NCI-H524 treated with DMSO at 0.1 percent for 48 hours (cell line): ENCODE results near the gene ARHGEF37.

ENCODE experiments used
- DNase-seq: peaks from one replicate; lab custom pipeline; 2025; lab: John Stamatoyannopoulos, UW

Gene ARHGEF37

DNA sequence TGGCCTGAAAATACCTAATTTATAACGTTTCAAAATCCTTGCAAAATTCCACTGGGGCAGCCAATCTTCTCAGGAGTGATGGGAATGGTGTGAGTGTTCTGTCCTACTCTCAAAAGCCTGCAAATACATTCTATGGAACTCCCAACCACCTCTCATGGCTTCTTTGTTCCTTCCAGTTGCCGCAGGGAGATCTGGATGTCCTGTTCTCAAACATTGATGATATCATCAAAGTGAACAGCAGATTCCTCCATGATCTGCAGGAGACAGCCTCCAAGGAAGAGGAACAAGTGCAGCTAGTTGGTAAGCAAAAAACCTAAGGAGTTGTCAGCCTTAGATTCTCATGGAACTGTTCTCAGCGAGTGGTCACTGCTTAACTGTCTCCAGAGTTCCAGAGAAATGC, 19.6 kb downstream of the ARHGEF37 start:
- no peak for DNase-seq

DNA sequence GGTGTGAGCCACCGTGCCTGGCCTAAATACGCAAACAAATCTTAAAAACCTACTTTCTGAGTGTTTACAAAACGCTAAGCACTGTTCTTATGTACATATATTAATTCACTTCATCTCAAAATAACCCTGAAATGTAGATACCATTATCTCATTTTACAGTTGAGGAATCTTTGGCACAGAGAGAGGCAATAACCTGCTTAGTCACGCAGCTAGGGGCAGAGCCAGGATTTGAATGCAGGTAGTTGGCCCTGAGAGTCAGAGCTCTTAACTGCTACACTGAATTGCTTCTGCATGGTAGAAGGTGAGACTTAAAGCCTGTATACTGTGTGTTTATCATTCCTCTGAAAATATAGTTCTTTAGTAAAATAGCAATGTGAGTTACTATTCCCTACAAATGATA, 21.9 kb downstream of the ARHGEF37 start:
- DNase-seq, result no peak

DNA sequence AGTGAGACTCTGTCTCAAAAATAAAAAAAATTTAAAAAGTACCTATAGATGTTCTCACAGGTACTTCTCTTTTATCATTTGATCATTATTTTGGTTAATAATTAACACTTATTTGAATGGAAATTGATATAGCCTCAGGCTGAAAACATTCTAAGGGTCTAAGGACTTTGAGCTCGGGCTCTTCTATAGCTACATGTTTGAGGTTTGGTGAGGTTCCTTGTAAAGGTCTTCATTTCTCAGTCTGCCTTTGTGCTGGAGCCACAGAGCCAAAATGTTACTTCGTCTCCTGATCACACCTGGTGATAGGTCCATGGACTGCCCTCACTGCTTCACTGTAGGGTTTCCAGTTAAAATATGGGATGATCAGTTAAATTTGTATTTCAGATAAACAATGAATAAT, 22.6 kb downstream of the ARHGEF37 start:
- DNase-seq, result no peak

DNA sequence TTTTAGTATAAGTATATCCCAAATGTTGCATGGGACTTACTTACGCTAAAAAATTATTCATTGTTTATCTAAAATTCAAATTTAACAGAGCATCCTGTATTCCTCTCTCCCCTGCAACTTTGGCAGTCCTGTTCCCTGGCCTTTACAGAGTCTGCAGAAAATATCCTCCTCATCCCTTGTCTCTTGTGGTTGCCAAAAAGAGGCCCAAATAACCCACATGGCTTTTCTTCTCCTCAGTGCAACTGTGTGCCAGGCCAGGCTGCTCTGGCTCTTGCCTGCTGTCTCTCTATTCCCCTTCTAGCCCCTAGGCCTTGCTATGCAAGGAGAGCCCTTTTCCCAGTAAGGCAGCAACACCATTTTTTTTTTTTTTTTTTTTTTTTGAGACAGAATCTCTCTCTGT, 23.0 kb downstream of the ARHGEF37 start:
- no peak for DNase-seq

DNA sequence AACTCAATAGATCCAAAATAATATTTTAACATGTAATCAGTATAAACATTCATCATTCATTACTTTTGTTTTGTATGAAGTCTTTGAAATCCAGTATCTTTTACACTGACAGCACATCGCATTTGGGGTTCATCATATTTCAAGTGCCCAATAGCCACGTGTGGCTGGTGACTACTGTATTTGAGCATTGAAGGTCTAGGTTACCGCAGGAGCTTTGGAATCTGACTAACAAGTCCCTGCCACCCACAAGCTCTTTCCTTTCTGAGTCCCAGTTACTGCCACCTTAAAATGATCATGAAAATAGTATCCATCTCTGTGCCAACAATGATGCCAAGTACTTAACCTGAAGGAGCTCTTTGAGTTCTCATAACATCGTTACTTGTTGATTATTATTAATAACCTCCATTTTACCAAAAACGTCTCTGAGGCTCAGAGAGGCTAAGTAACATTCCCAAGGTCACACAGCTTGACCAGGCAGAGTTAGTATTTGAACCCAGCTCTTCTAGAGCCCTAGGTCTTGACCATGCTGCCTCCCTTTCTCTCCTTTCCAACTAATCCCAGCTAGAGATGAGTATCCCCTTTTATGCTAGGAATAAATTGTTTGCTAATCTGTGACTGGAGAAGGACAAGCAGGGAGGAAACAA, 24.2 kb downstream of the ARHGEF37 start:
- DNase-seq, result no peak

DNA sequence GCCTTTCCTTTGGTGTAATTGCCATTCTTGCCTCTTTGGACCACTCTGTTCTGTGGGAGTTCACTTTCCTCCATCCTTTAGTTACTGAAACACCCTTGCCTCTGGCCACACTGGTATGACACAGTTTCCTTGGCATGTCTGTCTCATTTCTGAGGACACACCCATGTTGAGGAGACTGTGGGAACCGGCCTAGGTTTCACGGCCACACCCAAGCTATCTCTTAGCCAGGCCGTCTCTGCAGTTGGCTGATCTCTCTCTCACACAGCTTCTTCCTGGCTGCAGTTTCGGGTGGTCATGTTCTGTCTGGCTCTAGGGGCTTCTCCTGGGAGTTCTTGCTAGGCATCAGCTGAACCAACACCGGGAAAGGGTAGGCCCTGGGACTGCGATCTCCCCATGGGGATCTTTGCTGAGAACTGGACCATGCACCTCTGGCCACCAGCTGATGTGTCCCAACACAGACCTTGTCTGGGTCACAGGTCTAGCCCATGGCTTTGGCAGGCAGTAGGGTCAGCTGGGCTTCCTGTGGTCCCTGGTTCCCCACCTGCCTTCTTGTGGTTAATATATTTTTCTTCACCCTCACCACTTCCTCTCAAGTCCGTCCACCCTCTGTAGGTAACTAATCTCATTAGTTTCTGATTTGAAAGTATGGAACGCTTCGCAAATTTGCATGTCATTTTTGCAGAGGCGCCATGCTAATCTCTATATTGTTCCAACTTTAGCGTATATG, 24.9 kb downstream of the ARHGEF37 start:
- DNase-seq, result no peak

DNA sequence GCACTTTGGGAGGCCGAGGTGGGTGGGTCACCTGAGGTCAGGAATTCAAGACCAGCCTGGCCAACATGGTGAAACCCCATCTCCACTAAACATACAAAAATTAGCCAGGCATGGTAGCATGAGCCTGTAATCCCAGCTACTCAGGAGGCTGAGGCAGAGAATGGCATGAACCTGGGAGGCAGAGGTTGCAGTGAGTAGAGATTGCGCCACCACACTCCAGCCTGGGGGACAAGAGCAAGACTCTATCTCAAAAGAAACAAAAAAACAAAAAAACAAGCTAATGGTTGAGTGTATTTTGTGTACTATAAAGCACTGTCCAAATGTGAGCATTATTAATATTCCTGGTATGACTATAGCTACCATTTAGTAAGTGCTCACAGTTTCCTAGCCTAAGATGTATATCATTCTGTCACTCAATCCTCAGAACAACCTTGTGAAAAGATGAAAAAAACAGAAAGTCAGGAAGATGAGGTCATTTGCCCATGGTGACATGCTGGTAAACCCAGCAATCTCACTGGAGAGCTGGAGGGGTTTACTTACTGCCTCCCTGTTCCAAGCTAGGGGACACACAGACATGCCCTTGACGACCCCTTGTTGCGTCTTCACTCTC, 27.7 kb downstream of the ARHGEF37 start:
- no peak for DNase-seq

DNA sequence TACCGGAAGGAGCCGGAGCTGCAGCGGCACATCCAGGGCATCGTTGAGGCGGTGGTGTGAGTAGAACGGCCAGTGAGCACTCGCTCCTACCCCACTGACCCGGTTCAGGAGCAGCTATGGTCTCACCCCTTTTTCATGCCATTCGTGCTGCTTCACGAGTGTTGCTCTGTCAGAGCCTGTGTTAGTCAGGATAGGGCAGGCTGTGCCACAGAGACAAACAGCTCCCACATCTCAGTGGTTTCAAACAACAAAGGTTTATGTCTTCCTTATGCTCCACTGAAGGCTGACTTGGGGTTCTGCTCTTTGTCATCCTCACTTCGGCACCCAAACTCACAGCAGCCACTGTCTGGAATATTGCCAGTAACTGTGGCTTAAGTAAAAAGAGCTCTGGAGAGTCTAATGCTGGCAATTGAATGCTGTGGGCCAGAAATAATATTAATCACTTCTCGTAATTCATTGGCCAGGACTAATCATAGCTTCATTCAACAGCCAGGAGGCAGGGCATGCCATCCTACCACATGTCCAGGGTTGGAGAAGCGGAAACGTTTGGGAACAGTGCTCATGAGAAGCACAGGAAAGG, 28.4 kb downstream of the ARHGEF37 start:
- no peak for DNase-seq

DNA sequence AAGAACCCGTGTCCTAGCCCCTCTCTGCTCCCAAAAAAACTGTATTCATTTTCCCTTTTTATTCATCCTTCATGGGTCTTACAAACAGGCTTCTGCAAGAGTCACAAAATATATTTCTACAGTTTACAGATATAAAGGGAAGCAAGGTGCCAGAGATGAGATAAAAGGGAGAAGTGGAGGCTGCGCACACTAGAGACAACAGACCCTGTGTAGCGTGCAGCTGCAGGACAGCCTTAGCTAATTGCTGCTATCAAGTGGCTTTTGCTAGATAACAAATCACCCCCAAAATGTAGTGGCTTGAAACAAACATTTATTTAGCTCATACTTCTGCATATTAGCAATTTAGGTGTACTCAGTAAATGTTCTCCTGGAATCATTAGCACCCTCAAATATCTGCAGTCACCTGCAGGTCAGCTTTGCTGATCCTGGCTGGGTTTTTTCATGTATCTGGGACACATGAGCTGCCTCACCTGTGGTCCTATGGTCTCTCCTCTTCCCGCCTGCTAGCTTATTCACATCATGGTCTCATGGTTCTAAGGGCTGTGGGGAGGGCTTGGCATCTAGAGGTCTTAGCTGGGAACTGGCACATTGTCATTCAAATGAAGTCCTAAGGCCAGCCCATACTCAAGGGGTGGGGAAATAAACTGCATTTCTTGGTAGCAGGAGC, 29.4 kb downstream of the ARHGEF37 start:
- DNase-seq, result no peak

DNA sequence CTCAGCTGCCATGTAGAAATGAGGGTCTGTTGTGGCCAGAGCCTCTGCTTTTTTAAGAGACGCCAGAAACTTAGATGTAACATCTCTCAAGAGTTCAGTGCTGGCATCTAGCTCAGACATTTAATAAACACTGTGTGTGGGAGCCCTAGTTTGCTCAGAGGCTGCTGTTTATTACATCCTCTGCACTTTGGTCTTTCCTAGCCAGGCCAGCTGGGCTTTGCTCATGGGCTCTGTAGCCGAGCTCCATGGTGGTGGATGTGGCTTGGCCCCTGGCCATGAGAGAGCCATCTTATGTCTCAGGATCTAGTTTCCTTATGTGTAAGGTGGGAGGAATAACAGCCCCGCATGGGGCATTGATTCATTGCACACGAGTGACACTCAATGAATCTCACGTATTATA, 30.0 kb downstream of the ARHGEF37 start:
- DNase-seq, result no peak

DNA sequence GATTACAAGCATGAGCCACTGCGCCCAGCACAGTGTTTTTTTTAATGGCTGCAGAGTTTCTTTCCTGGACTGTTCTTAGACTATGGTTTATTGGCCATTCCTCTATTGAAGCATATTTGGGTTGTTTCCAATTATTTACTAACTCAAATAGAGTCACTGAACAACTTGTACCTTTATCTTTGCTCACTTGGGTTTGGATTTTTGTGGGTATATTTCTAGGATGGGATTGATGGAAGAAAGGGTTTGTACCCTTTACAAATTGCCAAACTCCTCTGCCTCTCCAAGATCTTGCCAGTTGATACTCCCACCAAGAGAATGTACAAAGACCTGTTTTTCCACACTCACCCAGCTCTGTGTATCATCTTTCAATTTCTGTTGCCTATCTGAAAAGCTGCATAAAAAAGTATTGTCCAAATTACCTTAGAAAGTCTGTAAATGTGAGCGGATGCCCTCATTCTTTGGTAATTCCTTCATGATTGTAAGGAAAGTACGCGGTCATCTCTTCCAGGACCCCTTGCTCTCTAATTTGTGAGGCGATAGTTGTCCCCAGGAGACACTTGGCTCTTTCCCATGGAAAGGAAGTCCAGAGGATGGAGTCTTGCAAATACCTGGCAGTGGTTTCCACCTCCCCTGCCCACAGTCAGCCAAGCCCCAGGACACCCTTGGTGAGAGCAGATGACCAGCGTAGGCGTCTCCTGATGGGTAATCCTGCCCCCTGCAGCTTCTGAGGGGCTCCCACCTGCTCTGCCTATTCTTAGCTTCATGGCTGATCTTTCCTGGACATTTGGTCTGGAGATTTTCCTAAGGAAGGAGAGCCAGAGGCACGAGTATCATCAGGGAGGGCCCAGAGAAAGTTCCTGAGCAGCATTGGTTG, 33.0 kb downstream of the ARHGEF37 start:
- no peak for DNase-seq

DNA sequence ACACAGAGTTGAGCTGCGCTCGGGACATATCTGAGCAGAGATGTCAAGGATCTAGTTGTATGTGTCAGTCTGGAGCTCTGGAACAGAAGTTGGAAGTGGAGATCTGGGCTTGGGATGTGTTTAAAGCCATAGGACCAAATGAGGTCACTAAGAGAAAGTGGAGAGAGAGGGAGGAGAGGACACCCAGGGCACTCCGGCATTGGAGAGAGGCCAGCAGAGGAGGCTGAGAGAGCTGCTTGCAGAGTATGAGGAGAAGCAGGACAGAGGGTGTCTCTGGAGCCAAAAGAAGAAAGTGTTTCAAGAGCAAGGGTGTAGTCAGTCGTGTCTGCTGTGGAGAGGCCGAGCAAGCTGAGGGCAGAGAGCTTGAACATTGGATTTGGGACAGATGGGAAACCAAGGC, 34.7 kb downstream of the ARHGEF37 start:
- DNase-seq, result no peak

DNA sequence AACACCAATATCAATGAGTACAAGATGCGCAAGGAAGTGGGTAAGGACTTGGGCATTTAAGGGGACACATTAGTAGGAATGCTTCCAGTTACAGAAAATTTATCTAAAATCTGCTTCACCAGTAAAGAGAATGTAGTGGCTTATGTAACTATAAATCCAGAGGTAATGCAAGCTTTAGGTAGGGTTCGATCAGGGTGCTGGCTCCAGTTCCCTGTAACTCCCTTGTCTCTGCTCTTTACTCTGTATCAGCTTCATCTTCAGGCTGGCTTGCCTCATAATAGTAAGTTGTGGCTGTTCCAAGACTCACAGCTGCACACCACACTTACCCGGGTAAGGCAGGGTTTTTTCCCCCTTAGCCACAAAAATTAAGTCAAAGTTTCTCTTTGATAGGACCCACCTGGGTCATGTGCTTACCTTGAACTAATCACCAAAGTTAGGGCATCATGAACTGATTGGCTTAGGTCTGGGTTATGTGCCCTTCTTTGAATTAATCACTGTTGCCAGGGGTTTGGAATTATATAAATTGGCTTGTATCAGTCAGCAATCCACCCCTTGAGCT, 35.5 kb downstream of the ARHGEF37 start:
- DNase-seq, result no peak

DNA sequence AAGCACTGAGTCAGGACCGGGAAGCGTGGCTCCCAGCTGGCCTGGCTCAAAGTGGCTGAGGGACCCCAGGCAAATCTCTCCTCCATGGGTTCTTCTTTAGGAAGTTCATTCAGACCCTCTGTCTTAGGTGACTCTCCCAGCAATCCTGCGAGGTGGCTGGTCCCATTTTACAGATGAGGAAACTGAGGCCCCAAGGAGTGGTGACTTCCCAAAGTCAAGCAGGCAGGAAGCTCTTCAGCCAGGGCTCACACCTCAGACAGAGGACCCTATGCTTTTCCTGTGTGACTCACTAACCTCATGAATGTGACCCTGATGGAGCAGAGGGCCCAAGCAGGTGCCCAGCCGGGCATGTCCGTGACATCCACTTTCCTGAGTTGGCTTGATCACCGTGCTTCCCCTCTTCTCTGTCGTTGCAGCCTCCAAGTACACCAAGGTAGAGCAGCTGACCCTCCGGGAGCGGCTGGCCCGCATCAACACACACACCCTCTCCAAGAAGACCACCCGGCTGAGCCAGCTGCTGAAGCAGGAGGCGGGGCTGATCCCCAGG, 36.5 kb downstream of the ARHGEF37 start:
- no peak for DNase-seq

DNA sequence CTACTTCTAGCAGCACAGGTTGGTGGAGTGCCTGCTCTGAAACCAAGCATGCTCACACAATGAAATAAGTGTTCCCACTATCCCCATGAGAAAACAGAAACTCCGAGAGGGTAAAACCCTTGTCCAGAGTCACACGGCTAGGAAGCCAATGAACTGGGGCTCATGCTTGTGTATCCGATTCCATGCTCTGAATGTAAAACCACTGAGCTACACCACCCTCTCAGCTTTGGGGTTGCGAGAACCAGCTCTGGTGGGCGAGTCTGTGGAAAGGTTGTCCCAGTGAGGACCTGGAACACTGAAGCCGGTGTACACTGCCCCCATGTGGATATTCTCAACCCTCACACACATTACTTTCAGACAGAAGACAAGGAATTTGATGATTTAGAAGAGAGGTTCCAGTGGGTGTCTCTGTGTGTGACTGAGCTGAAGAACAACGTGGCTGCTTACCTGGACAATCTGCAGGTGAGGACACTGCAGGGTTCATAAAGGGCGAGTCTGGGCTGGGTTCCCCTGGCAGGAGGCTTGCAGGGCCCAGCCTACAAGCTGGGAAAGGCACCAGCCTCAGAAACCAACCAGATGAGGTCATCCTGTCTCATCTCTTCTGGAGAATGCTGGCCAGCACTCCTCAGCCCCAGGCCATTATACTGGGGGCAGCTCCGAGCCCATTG, 37.4 kb downstream of the ARHGEF37 start:
- DNase-seq, result no peak

DNA sequence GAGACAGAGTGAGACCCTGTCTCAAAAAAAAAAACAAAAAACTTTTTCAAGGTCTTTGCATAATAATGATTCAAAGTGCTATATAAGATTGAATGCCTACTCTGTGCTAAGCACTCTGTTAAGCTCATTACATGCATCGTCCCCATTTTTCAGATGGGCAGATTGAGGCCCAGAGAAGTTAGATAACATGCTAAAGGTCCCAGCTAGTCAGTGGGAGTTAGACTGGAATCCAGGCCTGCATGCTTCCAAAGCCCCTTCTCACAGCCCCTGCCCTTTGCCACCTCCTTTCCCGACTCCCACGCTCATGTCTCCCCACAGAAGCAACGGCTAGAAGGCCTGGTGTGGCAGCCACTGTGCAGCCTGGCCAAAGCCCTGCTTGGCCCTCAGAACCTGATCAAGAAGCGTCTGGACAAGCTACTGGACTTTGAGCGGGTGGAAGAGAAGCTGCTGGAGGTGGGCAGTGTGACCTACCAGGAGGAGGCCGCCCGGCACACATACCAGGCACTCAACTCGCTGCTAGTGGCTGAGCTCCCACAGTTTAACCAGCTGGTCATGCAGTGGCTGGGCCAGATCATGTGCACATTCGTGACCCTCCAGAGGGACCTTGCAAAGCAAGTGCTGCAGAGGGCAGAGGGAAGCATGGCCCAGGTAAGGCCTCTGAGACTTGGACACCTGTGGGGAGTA, 40.3 kb downstream of the ARHGEF37 start:
- no peak for DNase-seq

DNA sequence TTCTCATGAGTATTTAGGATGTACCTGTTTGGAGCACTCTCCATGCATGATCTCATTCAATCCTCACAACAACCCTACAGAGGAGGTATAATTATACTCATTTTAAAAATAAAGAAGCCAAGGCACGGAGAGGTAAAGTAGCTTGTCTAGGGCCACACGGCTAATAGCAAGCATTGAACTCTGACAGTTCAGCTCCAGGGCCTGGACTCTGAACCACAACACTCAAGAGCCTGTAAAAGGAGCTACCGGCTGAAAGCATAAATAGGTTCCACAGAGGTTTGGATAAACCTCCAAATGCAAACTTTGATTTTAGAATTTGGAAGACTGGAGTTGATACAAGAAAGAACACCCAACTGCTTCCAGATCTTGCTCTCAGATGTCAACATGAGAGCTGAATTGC, 41.2 kb downstream of the ARHGEF37 start:
- no peak for DNase-seq

DNA sequence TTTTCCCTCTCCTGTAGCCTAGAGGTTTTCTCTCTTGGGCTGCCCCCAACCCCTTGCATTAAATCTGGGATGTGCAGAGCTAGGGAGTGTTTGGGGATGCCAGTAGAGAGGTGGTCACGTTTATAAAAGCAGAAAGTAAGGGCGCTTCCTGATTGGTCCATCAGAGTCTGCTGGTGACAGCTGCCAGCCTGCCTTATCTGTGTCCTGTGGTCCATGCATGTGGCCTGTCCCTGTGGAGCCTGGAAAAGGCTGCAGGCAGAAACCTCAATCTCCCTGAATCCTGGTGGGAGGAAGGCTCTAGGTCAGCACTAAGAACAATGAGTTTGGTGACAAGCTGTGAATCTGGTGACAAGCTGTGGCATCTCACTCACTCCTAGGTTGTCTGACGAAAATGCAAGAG, 42.2 kb downstream of the ARHGEF37 start:
- DNase-seq, result no peak

DNA sequence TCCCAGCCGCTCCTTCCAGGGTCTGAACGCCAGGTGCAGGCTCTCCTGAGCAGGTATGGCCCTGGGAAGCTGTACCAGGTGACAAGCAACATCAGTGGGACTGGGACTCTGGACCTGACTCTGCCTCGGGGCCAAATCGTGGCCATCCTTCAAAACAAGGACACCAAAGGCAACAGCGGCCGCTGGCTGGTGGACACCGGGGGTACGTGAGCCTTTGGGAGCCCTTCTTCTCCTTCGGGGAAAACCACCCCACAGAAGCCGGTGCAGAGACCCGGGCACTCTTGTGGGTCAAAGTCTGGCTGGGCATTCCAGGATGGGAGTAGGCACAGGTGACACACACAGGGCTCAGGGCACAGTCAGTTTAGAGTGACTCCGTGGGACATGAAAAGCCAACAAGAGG, 45.8 kb downstream of the ARHGEF37 start:
- no peak for DNase-seq

DNA sequence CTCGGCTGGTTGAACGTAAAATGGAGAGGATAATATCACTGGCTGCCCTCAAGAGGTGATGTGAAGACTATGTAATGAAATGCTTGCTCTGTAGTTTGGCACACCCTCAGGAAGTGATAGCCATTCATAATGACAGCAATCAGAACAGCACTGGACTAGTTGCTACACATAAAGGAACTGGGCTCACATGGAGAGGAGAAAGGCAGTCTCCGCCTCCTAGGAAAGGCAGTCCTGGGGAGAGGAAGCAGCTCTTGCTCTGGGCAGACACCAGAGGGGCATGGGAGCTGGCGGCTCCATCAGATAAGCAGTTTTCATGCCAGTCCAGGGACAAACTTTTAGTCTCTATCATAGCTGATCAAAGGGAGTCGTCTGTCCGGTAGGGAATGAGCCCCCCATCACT, 46.9 kb downstream of the ARHGEF37 start:
- DNase-seq, result no peak
